NCI-H526 (cell line): ENCODE data around the gene MPC1L.
A peak's percentile ranks its signal among the peaks of the same experiment; 100 is the strongest.
"Not testable (repeated sequence)": the region's sequence is repeated elsewhere in the genome, so short reads cannot be mapped to it uniquely, and the experiment has no call there.

Experiments
- DNase-seq, 2 experiments: peaks; one replicate each; lab custom pipeline; 2025; lab: John Stamatoyannopoulos, UW

The MPC1L gene

GRCh38 chrX:40623139-40623536 is at the start of gene MPC1L:
Gene MPC1L, plus strand, starts transcription at chrX:40623428. Its CDS starts 138 bp downstream, at chrX:40623566.
- no peak for DNase-seq

DNA sequence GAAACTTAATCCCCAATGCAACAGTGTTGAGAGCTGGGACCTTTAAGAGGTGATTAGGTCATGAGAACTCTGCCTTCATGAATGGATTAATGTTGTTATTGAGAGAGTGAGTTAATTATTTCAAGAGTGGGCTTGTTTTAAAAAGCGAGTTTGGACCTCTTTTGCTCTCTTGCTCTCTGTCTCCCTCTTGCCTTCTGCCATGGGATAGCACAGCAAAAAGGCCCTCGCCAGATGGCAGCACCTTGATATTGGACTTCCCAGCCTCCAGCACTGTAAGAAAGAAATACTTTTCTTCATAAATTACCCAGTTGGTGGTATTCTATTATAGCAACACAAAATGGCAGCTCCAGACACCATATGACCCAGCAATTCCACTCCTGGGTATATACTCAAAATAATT is 49.5 kb upstream of the MPC1L start:
- peak in 1 of 2 experiments; percentile 39 for DNase-seq

- DNase-seq = not testable (repeated sequence)
Measured at GRCh38 chrX:40575411-40575810, 47.8 kb upstream of the MPC1L start.

DNA sequence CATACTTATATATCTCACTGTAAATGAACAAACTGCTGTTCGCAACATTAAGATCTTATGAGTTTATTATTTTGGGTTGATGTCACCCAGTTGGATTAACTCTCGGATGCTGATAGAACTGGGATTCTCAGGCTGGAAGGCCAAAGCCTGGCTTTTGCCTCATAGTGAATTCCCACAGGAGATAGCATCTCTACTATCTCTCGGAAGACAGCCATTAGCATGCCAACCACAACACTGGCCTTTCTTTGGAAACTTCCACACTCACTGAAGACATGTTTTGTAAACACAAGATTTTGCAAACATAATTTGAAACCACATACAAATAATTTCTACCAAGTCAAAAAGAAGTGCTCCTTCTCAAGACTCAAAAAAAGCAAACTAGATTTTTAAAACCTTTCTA is 46.9 kb upstream of the MPC1L start:
- DNase-seq = no peak

DNA sequence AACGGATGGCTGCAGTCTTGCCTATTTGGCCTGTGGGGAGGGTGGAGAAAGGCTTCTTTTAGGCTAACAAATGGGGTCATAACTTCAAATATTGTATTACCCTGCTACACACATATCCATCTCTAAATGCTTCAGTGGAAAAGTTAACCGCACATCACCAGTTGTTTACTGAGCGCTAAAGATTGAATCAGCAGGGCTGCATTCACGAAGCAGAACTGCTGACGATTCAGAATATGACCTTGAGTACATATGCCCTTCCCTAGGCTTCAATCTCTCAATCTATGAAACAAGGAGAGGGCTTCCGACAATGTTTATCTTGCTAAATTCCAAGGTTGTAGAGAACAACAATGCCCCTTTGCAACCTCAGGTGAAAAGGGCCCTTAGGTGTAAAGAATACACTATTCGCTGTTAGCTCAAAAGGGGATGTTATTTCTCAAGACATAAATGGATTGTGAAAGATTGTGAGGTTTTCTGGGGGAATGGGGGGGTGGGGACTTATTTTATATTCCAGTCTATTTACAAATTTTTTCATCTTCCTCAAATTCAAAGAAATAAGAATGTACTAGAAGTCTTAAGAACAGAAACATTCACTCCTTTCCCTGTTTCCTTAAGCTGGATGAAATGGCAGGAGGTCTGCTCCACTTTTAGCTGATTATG is 45.1 kb upstream of the MPC1L start:
- no peak for DNase-seq

DNA sequence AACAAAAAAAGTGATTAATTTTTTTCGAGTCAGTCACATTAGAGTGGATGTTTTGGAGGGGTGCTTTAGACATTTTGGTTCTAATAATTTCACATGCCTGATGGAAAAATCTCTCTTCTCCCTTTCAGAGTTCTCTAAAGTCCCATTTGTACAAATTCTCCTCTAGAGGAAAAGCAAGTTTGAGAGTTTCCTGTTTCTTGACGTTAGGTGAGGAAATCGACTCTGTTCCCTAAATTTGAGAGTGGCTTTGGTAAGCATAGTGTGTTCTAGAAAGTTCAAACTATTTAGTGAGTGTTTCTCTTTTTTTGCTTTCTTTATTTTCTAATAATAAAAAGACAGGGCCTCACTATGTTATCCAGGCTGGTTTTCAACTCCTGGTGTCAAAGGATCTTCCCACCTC is 44.1 kb upstream of the MPC1L start:
- DNase-seq = no peak

DNA sequence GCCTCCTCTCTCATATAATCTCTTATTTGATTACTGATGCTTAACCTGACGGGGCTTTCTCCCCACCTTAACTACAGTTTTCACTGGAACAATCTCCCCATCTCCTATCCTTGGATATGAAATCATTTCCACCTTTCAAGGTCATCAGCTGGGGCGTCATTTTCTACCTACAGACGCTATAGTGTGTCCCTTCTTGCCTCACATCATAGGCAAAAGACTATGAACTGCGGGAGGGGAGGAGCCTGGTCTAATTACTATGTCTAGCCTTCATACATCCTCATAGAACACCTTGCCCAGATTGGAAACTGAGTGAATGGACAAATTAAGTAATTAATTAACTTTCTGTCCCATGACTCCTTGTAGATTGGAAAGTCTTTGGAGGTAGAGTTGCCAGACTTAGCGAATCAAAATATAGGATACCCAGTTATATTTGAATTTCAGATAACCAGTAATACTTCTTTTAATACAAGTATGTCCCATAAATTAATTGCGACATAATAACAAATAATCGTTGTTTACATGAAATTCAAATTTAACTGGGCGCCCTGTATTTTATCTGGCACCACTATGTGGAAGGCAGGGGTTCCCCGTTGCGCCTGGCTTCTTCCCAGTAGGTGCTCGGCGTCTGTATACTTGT is 43.2 kb upstream of the MPC1L start:
- DNase-seq = peak in 1 of 2 experiments; percentile 24

DNA sequence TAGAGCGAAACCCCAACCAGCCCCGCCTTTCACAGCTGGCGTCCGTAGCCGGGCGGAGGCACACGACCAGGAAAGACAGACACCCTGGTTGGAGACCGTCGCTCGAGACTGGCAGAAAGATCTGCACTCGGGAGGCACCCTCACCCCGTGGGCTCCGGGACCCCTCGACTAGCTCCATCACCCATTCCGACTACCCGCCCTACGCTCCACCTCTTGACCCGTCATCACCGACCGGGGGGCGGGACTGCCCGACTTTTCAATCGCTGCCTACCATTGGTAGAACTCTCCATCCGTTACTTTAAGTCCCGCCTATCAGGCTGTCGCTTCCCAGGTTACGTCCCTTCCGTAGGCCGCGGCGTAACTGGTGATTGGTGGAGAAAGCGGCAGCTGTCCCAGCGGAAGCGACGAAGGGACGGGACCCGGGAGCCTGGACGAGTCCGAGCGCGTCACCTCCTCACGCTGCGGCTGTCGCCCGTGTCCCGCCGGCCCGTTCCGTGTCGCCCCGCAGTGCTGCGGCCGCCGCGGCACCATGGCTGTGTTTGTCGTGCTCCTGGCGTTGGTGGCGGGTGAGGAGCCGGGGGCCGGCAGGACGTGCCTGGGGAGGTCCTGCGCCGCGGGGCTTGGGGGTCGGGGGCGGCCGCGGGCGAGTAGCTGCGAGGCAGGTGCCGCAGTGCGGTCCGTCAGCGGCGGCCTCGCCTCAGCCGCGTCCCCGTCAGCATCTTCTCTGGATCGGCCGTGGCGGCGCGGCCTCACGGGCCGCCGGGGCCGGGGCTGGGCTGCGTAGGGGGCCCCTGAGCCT is 42.5 kb upstream of the MPC1L start, which contains the start of gene ATP6AP2:
TSS of gene ATP6AP2 (plus strand) at position 434 of the 799 bp plus-strand sequence. CDS start at position 530, 96 bp downstream.
- DNase-seq = peak; percentile 96 to 98

DNA sequence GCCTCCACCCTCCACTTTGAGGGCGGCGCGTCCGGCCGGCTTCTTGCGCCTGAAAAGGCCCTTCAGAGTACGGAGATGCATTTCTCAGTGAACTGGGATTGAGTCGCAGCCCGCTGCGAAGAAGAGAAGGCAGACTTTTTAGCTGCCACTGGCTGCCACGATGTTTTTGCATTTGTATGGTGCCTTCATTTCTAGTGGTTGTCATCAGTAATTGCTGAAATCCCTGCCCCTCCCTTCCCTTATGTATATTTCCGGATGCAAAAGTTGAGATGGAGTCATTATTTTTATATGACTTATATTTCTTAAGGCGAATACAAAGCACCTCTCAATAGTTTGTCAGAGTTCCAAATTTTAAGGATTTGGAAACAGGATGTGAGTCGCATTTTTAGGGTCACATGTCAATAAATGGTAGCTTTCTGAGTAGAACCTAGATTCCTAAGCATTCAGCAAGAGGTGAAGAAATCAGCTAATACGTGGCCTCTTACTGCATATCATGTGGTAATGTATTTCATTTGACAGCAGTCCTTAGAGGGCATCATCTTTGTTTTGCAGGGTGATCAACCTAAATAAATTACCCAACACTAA is 41.8 kb upstream of the MPC1L start:
- peak in 1 of 2 experiments; percentile 48 for DNase-seq

DNA sequence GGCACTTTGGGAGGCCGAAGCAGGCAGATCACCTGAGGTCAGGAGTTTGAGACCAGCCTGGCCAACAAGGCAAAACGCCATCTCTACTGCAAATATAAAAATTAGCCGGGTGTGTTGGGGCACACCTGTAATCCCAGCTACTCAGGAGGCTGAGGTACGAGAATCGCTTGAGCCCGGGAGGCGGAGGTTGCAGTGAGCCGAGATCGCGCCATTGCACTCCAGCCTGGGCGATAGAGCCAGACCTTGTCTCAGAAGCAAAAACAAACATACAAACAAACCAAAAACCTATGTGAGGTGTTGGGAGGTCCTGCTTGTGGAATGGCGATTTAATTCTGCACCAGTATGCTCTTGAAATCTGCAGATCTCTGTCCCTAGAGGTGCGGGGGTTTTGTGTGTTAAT is 41.0 kb upstream of the MPC1L start:
- not testable (repeated sequence) for DNase-seq

- no peak for DNase-seq
Measured at GRCh38 chrX:40582811-40583210, 40.4 kb upstream of the MPC1L start.

DNA sequence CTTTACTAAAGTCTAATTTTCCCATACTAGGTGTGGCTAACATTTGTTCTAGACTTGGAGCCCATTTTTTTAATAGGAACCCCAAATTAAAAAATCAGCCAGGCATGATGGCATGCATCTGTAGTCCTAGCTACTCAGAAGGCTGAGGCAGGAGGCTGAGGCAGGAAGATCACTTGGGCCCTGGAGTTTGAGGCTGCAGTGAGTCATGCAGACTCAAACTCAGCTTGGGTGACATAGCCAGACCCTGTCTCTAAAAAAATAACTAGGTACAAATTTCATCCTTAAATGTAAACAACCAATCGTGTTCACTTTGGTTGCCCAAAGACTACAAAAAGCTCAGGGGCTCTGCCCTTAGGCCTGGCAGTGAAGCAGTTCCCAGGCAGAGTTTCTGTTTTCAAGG is 35.6 kb upstream of the MPC1L start:
- DNase-seq = not testable (repeated sequence)

DNA sequence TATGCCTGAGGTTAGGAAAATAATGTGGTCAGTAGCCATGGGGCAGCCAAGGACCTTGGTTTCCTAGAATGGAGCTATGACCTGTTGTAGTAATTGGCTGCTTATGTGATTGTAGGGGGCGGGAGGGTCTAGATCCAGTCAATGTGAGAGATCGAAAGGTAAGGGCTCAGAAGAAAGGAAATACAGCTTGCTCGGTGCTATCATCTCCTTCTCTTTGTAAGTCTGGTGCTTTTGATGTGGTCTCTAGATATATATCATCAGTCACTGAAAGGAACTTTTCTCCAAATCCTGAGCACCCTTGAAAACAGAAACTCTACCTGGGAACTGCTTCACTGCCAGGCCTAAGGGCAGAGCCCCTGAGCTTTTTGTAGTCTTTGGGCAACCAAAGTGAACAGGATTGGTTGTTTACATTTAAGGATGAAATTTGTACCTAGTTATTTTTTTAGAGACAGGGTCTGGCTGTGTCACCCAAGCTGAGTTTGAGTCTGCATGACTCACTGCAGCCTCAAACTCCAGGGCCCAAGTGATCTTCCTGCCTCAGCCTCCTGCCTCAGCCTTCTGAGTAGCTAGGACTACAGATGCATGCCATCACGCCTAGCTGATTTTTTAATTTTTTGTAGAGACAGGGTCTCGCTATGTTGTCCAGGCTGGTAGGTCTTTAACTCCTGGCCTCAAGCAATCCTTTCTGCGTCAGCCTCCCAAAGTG is 33.5 kb upstream of the MPC1L start:
- not testable (repeated sequence) for DNase-seq

DNA sequence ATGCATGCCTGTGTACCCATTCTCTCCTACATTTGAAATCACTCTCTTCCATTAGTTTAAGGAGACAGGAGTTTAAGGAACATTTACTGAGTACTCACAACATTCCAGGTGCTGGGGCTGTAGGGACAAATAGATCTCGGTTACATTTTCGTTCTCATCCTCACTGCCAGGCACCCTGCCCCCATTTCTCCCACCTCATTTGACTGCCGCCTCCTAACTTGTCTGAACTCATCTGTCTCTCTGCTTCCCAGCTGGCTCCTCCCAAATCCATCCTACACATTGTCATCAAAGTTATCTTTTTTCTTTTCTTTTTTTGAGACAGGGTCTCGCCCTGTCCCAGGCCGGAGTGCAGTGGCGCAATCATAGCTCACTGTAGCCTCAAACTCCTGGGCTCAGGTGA is 19.8 kb upstream of the MPC1L start:
- DNase-seq = no peak

DNA sequence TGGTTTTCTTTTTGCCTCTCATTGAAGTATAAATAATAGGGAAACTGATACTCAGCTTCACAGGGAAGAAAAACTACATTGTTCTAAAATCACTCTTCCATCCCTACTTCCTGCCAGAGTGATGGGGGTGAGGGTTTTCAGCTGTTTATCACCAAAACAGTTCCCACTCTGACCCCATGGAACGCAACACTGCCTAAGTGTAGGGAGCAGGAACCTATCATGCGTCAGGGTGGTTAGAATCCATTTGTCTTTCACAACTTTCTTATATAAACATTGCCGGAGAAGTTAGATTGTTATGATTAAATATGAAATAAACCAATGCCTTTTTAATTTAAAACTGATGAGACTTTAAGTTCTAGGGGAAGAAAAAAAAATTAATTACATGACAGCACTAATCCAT is 15.8 kb upstream of the MPC1L start:
- DNase-seq = no peak

DNA sequence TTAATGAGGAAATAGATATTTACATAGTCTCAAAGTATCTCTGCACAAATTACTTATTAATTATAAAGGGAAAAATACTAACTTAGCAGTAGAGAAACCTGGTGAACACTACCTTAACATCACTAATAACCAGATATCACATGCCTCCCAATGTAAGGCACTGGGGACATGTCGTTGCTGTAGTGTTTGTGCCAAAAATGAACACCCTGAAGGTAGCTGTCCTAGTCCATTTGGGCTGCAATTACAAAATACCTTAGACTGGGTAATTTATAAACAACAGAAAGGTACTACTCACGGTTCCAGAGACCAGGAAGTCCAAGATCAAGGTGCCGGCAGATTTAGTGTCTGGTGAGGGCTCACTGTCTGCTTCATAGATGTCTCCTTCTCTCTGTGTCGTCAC is 10.7 kb upstream of the MPC1L start:
- DNase-seq = no peak

- DNase-seq = no peak
Measured at GRCh38 chrX:40615976-40616375, 7.3 kb upstream of the MPC1L start.

GRCh38 chrX:40617566-40617965 is 5.7 kb upstream of the MPC1L start:
- DNase-seq = no peak

- DNase-seq = peak in 1 of 2 experiments; percentile 9
Measured at GRCh38 chrX:40622479-40623138, 619 bp upstream of the MPC1L start.

GRCh38 chrX:40623665-40624064 is 437 bp downstream of the MPC1L start:
- DNase-seq = no peak

- DNase-seq = no peak
Measured at GRCh38 chrX:40625294-40625693, 2.1 kb downstream of the MPC1L start.
